Stomach (tissue), 9 donors: ENCODE data around the gene ABT1. TPM values are rescaled to one million over a fixed set of nuclear protein-coding genes. Genes with fewer than 3 reads are reported as not detected.

ENCODE experiments used
- DNase-seq, 2 donors: peaks; one replicate each; pipeline versions ENCODE4 v3.0.0 to v3.0.0-alpha.2; 2013 to 2019
- H3K27ac ChIP-seq, 5 donors: fragments of 200-600 bp in 4 of 5; sonication (generic) in 4 of 5; one replicate each; pipeline ENCODE4 v1.5.1; 2013 to 2019; ENCODE audit warnings: mild to moderate bottlenecking in 1 of 5, moderate library complexity in 1 of 5
- H3K27me3 ChIP-seq, 3 donors: fragments of 200-600 bp; sonication (generic); one replicate each; pipeline ENCODE4 v1.5.1; 2017 to 2019; ENCODE audit warnings: mixed run types in 1 of 3
- H3K36me3 ChIP-seq, 4 donors: fragments of 200-600 bp; sonication (generic); 1 replicate in 3 of 4; 2 replicates in 1 of 4; pipeline ENCODE4 v1.5.1; 2016 to 2019
- H3K4me1 ChIP-seq, 4 donors: fragments of 200-600 bp; sonication (generic); one replicate each; pipeline ENCODE4 v1.5.1; 2016 to 2019
- H3K4me3 ChIP-seq, 4 donors: fragments of 200-600 bp; sonication (generic) in 3 of 4; one replicate each; pipeline ENCODE4 v1.5.1; 2016 to 2019; ENCODE audit warnings: mild to moderate bottlenecking in 1 of 4
- H3K9me3 ChIP-seq, 4 donors: fragments of 200-600 bp; sonication (generic); one replicate each; pipeline ENCODE4 v1.5.1; 2016 to 2019
- EP300 ChIP-seq: sonication (generic); formaldehyde crosslinking; IDR thresholded peaks from one replicate; pipeline ENCODE4 v1.6.1; 2017; ENCODE audit warnings: antibody characterized with exemption
- POLR2A ChIP-seq, 4 donors: fragments of 450-650 bp; IDR thresholded peaks; one replicate each; pipeline ENCODE4 v1.6.1; 2016; ENCODE audit warnings: antibody characterized with exemption in 4 of 4, control low read depth in 2 of 4, mild to moderate bottlenecking in 1 of 4, moderate library complexity in 1 of 4
- POLR2AphosphoS5 ChIP-seq, 3 donors: sonication (generic); formaldehyde crosslinking; IDR thresholded peaks; one replicate each; pipeline ENCODE4 v1.6.1; 2016; ENCODE audit warnings: antibody characterized with exemption in 3 of 3
- WGBS, 5 donors: extraction: QIAGEN DNeasy Blood & Tissue Kit in 3 of 5; methylation state at CpG; one replicate each; pipeline versions ENCODE4 v1.1.5 to v1.1.7; 2013 to 2018; 5-methylcytosine and 5-hydroxymethylcytosine counted together
- intact Hi-C: fragments of 100-400 bp; cut with DNase I; formaldehyde crosslinking; loops from one replicate; pipeline ENCODE4 v1.15.1; 2023; ENCODE audit warnings: low total_unique reads
- polyA plus RNA-seq, 3 donors: library from polyadenylated mRNA; stranded (reverse); fragments of 200-250 nt; gene quantifications; one replicate each; pipeline ENCODE4 v1.2.3, GENCODE V29; 2013
- total RNA-seq, 5 donors: library from RNA; depleted of rRNA; stranded (reverse); fragments of >200 nt; gene quantifications; one replicate each; pipeline versions ENCODE4 v1.1.0 to v1.2.3, GENCODE V29; 2014 to 2016
- TF ChIP-seq, protein P1 (sequence below), 7 experiments: fragments of 450-650 bp in 4 of 7; fragments of 200-600 bp in 3 of 7; sonication (generic) in 3 of 7; IDR thresholded peaks; one replicate each; pipeline ENCODE4 v1.5.1; 2016 to 2019; ENCODE audit warnings: antibody characterized with exemption in 7 of 7, control low read depth in 2 of 7, mild to moderate bottlenecking in 1 of 7
- donor health status: healthy with polysubstance abuse.
- donor health status: Bipolar disorder and iron deficiency.
- donor health status: healthy.

The ABT1 gene
- total and polyA plus RNA-seq, 8 donors, result 7.2 to 18.0 (median 15.1) TPM; not detected in 1

DNA sequence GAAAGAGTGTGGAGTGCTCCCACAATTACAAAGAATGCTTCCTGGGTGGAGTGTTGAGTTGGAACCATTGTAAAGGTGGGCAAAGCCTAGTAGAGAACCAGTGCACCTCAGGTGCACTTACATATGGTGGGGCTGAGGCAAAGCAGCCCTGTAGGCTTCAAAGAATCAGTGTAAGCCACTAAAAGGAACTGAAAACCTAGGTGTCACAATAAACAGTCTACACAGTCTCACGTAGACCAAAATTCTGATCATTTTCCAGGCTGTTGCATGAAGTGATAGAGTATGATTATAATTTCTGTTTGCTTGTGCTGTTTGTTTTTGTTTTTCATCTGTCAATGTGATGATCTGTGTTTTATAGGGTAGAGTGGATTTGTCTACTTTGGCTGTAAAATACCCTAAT, 2.8 kb downstream of the ABT1 start:
- H3K27ac ChIP-seq, result no peak overlapping the region
- intact Hi-C loops, result loop anchor here (10.0 kb wide), 1 partner anchor 255 kb away; no protein-coding TSS in a partner anchor
- TF ChIP-seq POLR2AphosphoS5 (IDR thresholded peaks at IDR 0.05), result no peak
- TF ChIP-seq POLR2A (IDR thresholded peaks at IDR 0.05), result no peak
- TF ChIP-seq EP300, result no peak
- TF ChIP-seq, protein P1, sequence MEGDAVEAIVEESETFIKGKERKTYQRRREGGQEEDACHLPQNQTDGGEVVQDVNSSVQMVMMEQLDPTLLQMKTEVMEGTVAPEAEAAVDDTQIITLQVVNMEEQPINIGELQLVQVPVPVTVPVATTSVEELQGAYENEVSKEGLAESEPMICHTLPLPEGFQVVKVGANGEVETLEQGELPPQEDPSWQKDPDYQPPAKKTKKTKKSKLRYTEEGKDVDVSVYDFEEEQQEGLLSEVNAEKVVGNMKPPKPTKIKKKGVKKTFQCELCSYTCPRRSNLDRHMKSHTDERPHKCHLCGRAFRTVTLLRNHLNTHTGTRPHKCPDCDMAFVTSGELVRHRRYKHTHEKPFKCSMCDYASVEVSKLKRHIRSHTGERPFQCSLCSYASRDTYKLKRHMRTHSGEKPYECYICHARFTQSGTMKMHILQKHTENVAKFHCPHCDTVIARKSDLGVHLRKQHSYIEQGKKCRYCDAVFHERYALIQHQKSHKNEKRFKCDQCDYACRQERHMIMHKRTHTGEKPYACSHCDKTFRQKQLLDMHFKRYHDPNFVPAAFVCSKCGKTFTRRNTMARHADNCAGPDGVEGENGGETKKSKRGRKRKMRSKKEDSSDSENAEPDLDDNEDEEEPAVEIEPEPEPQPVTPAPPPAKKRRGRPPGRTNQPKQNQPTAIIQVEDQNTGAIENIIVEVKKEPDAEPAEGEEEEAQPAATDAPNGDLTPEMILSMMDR (IDR thresholded peaks at IDR 0.05), result no peak
- H3K9me3 ChIP-seq, result no peaks in the 10 kb centered on the region
- H3K4me1 ChIP-seq, result peaks cover 9 to 33% (median 25%) of the 10 kb centered on the region in 4 donors
- peaks cover 0 to 6% (median 0%) of the 10 kb centered on the region in 3 donors for H3K27me3 ChIP-seq
- WGBS, 5 donors, result 73 to 96% (median 81%) methylated on average over 1 of the region's 1 CpG
- H3K36me3 ChIP-seq, result peaks cover 14 to 27% (median 27%) of the 10 kb centered on the region in 4 donors
- no peak for DNase-seq
- H3K4me3 ChIP-seq, result no peak overlapping the region

DNA sequence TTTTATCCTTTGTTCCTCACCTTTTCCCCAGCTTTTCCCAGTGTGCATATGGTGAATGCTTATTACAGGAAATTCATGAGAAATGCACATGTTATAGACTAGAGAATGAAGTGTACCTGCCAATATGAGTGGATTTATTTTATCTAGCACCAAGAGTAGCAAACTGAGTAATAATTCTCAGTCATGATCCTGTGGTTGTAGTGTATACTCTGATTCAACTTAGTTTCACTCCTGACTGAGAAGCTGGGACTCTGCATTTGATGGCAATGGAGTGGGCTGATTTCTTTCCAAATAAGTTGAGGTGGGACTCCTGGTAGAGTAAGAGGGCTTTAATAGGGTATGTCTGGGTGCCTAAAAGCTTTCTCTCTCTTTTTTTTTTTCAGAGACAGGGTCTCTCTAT, 4.0 kb downstream of the ABT1 start:
- intact Hi-C loops, result no loop called here
- Histone ChIP-seq H3K4me3 (no peak overlapping the region), H3K9me3 (no peaks in the 10 kb centered on the region), H3K27me3 (no peaks in the 10 kb centered on the region), H3K27ac (no peak overlapping the region), H3K4me1 (peaks cover 9 to 24% (median 18%) of the 10 kb centered on the region in 4 donors), H3K36me3 (peaks cover 14 to 27% (median 27%) of the 10 kb centered on the region in 4 donors)
- no peak for DNase-seq
- no peak for TF ChIP-seq POLR2A (IDR thresholded peaks at IDR 0.05)
- no peak for TF ChIP-seq POLR2AphosphoS5 (IDR thresholded peaks at IDR 0.05)
- no peak for TF ChIP-seq EP300
- TF ChIP-seq, protein P1 (IDR thresholded peaks at IDR 0.05), result no peak

DNA sequence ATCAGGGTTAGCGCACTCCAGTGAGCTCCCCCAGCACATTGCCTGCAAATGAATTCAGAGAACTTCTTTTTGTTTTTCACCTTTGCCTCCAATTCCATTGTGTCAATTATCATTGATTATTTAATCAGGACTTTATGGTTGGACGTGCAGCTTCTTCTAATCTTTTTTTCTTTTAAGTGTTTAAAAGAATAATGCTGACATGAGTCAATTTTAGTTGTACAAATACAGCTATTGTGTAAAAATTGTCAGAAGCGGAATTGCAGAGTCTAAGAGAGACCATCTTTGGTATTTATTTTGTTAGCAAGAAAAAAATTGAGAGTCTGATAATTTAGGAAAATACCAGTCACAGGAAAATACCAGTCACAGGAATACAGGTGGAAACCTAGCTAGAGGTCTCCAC, 5.5 kb downstream of the ABT1 start:
- DNase-seq, result no peak
- H3K36me3 ChIP-seq, result peaks cover 14 to 27% (median 27%) of the 10 kb centered on the region in 4 donors
- no peak overlapping the region for H3K4me3 ChIP-seq
- 66 to 76% (median 72%) methylated on average over 3 of the region's 3 CpGs for WGBS, 5 donors
- no peaks in the 10 kb centered on the region for H3K9me3 ChIP-seq
- TF ChIP-seq POLR2A (IDR thresholded peaks at IDR 0.05) (no peak), POLR2AphosphoS5 (IDR thresholded peaks at IDR 0.05) (no peak), EP300 (no peak)
- TF ChIP-seq, protein P1 (IDR thresholded peaks at IDR 0.05), result no peak
- no peak overlapping the region for H3K27ac ChIP-seq
- intact Hi-C loops, result no loop called here
- peaks cover 9 to 16% (median 13%) of the 10 kb centered on the region in 4 donors for H3K4me1 ChIP-seq
- no peaks in the 10 kb centered on the region for H3K27me3 ChIP-seq

DNA sequence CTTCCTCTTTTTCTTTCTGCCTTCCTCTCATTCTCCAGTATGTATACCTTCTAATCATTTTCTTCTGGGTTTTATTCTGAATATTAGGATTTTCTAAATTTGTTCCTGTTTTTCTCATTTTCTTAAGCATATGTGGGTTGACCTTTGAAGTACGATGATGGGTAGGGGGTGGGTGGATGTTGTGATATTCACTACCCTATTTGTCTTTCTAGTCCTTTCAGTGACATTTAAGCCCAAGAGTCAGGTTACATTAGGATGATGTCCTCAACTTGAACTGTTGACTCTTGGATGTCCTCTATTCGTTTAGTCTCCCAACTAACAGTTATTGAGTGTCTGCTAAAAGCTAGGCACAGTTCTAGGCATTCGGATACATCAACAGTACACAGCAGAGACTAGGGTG, 7.3 kb downstream of the ABT1 start:
- Histone ChIP-seq H3K27me3 (no peaks in the 10 kb centered on the region), H3K36me3 (peaks cover 10 to 16% (median 15%) of the 10 kb centered on the region in 4 donors), H3K9me3 (no peaks in the 10 kb centered on the region), H3K27ac (no peak overlapping the region), H3K4me1 (no peaks in the 10 kb centered on the region), H3K4me3 (no peak overlapping the region)
- TF ChIP-seq POLR2AphosphoS5 (IDR thresholded peaks at IDR 0.05), result no peak
- no peak for TF ChIP-seq EP300
- no peak for TF ChIP-seq POLR2A (IDR thresholded peaks at IDR 0.05)
- TF ChIP-seq, protein P1 (IDR thresholded peaks at IDR 0.05), result no peak
- intact Hi-C loops, result no loop called here
- DNase-seq, result no peak
- 61 to 77% (median 67%) methylated on average over 3 of the region's 3 CpGs for WGBS, 5 donors
